ENCODE data around the gene TEX22. TPM values are rescaled to one million over a fixed set of nuclear protein-coding genes. Genes with fewer than 3 reads are reported as not detected.

The TEX22 gene
- total and polyA plus RNA-seq, 7 donors, result 0.10 to 0.75 (median 0.34) TPM; not detected in 2

DNA sequence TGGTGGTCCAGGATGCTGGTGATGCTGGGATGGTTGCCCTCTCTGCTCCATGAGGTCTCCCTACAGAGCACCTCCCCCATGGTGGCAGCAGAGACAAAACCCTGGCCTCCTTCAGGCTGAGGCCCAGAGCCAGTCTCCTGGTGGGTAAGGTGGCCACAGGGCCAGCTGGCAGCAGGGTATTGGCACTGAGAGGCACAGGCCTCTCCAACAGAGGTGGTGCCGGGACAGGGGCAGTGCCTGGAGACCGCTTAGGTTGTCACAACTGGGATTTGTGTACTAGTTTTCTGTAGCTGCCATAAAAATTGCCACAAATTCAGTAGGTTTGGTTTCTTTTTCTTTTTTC, 15.2 kb downstream of the TEX22 start:
- Histone ChIP-seq H3K27me3 (ENCODE audit: insufficient read depth in 3 of 3, low read length in 2 of 3) (peaks cover 0 to 2% (median 0%) of the 10 kb centered on the region in 3 donors), H3K36me3 (ENCODE audit: insufficient read depth in 1 of 2, low read depth in 1 of 2) (no peaks in the 10 kb centered on the region), H3K4me1 (peaks cover 15% of the 10 kb centered on the region), H3K4me3 (no peak overlapping the region), H3K27ac (no peak overlapping the region), H3K9me3 (no peaks in the 10 kb centered on the region)
- ATAC-seq (peak; percentile 18 to 54 (median 32)), DNase-seq (peak in 1 of 2 donors; percentile 60)
- TF ChIP-seq, protein P1, sequence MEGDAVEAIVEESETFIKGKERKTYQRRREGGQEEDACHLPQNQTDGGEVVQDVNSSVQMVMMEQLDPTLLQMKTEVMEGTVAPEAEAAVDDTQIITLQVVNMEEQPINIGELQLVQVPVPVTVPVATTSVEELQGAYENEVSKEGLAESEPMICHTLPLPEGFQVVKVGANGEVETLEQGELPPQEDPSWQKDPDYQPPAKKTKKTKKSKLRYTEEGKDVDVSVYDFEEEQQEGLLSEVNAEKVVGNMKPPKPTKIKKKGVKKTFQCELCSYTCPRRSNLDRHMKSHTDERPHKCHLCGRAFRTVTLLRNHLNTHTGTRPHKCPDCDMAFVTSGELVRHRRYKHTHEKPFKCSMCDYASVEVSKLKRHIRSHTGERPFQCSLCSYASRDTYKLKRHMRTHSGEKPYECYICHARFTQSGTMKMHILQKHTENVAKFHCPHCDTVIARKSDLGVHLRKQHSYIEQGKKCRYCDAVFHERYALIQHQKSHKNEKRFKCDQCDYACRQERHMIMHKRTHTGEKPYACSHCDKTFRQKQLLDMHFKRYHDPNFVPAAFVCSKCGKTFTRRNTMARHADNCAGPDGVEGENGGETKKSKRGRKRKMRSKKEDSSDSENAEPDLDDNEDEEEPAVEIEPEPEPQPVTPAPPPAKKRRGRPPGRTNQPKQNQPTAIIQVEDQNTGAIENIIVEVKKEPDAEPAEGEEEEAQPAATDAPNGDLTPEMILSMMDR (IDR thresholded peaks at IDR 0.05), result no peak
- WGBS, 3 donors, result 16 to 53% (median 31%) methylated on average over 2 of the region's 2 CpGs
- intact Hi-C loops (cut with DNase I), result no loop called here

DNA sequence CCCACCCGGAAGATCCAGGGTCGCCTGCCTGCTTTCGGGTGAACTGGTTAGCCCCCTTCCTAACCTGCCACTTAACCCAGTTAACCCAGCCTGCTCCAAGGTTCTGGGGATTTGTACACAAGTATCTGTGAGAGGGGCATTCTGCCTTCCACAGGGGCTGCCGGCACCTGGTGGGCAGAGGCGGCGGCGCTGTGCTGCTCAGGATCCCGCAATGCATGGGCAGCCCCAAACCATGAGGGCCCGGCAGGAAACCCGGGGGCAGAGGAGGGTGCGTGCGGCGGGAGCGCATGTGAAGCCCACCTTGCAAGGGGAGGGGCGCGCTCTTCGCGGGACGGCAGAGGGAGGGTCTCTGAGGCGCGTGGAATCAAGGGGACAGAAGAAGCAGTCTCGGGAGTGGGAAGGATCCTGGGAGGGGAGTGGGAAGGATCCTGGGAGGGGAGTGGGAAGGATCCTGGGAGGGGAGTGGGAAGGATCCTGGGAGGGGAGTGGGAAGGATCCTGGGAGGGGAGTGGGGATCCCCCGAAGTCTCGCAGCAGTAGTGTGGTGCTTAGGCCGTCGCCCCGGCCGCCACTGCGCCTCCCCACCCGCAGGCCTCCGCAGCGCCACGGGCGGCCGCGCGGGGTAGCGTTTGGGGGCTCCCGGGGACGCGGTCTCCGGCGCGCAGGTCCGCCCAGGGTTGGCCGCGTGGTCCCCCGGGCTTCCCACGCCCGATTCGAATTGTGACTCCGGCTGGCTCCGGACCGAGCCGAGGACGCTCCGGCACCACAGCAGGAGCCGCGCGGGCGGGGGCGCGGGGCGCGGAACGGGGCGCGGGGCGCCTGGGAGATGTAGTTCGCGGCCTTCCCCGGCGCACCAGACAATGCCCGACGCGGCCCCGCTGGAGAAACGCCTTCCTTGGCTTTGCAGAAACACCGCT, 16.4 kb downstream of the TEX22 start:
- ATAC-seq, result peak; percentile 82 to 88 (median 86)
- WGBS, 3 donors, result 17 to 22% (median 19%) methylated on average over 60 to 79 of the region's 79 CpGs
- H3K4me1 ChIP-seq, result peaks cover 23% of the 10 kb centered on the region
- DNase-seq, result peak; percentile 87 to 94
- TF ChIP-seq, protein P1 (IDR thresholded peaks at IDR 0.05), result peak; percentile 79
- H3K27me3 ChIP-seq (ENCODE audit: insufficient read depth in 3 of 3, low read length in 2 of 3), result peaks cover 0 to 2% (median 0%) of the 10 kb centered on the region in 3 donors
- H3K4me3 ChIP-seq, result peak overlapping the region; percentile 67
- peak overlapping the region; percentile 81 for H3K27ac ChIP-seq
- H3K36me3 ChIP-seq (ENCODE audit: insufficient read depth in 1 of 2, low read depth in 1 of 2), result no peaks in the 10 kb centered on the region
- H3K9me3 ChIP-seq, result no peaks in the 10 kb centered on the region
- intact Hi-C loops (cut with DNase I), result loop anchor here in 1 of 2 donors (5.0 kb wide), 1 partner anchor 53 kb away; no protein-coding TSS in a partner anchor

DNA sequence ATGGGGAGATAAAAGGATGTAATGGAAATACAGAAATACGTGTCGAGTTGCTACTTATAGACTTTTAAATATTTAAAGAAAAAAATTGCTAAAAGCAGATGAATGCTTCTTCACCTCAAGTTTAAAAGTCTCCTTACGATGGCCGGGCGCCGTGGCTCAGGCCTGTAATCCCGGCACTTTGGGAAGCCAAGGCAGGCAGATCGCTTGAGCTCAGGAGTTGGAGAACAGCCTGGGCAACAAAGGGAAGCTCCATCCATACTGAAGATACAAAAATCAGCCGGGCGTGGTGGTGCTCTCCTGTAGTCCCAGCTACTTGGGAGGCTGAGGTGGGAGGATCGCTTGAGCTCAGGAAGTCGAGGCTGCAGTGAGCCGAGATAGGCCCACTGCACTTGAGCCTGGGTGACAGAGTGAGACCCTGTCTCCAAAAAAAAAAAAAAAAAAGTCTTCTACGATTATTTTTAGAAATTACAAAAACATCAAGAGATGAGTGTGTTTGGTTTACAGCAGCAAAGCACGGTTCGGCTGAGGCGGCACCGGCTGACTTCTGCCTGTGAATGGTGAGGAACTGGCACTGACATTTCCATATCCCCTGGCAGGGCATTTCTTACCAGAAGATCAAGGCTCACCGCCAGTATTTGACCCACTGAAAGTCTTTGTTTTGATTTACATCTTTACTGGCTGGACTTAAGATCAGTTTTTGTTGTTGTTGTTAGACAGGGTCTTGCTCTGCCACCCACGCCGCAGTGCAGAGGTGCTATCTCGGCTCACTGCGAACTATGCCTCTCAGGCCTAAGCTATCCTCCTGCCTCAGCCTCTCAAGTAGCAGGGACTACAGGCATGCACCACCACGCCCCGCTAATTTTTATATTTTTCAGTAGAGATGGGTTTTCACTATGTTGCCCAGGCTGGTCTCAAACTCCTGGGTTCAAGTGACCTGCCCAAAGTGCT, 17.4 kb downstream of the TEX22 start:
- Histone ChIP-seq H3K4me3 (peak overlapping the region; percentile 67), H3K36me3 (ENCODE audit: insufficient read depth in 1 of 2, low read depth in 1 of 2) (no peaks in the 10 kb centered on the region), H3K27me3 (ENCODE audit: insufficient read depth in 3 of 3, low read length in 2 of 3) (peaks cover 0 to 2% (median 0%) of the 10 kb centered on the region in 3 donors), H3K4me1 (peaks cover 26% of the 10 kb centered on the region), H3K27ac (peak overlapping the region; percentile 81), H3K9me3 (no peaks in the 10 kb centered on the region)
- TF ChIP-seq, protein P1 (IDR thresholded peaks at IDR 0.05), result no peak
- DNase-seq (no peak), ATAC-seq (no peak)
- 74 to 81% (median 75%) methylated on average over 25 of the region's 25 CpGs for WGBS, 3 donors
- intact Hi-C loops (cut with DNase I), result loop anchor here in 1 of 2 donors (5.0 kb wide), 1 partner anchor 52 kb away; no protein-coding TSS in a partner anchor

DNA sequence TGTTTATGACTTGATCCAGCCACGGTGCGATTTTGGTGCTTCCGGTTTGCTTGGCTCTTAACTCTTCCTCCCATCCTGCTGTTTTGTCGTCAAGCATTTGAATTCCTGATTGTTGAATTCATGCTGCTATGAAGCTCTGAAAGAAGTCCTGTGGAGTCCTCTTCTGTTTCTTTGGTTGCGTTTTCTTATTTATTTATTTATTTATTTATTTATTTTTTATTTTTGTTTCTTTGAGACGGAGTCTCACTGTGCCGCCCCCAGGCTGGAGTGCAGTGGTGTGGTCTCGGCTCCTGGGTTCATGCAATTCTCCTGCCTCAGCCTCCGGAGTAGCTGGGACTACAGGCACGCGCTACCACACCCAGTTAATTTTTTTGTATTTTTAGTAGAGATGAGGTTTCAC, 18.3 kb downstream of the TEX22 start:
- Histone ChIP-seq H3K27ac (peak overlapping the region; percentile 81), H3K4me1 (peaks cover 33% of the 10 kb centered on the region), H3K27me3 (ENCODE audit: insufficient read depth in 3 of 3, low read length in 2 of 3) (no peaks in the 10 kb centered on the region), H3K4me3 (no peak overlapping the region), H3K36me3 (ENCODE audit: insufficient read depth in 1 of 2, low read depth in 1 of 2) (no peaks in the 10 kb centered on the region), H3K9me3 (no peaks in the 10 kb centered on the region)
- intact Hi-C loops (cut with DNase I), result loop anchor here in 1 of 2 donors (5.0 kb wide), 1 partner anchor 51 kb away; no protein-coding TSS in a partner anchor
- 77 to 84% (median 78%) methylated on average over 11 of the region's 11 CpGs for WGBS, 3 donors
- no peak for DNase-seq
- no peak for ATAC-seq
- TF ChIP-seq, protein P1 (IDR thresholded peaks at IDR 0.05), result no peak

Measured in psoas muscle (tissue), 8 donors.